HEK293 (cell line): ENCODE measurements around the gene PITRM1.

ENCODE experiments used
- CTCF ChIA-PET: fragments of 350-600 bp; formaldehyde crosslinking; extraction: SDS; loops from one replicate; lab custom pipeline; 2021; ENCODE audit warnings: antibody characterized with exemption; lab: Yijun Ruan, JAX
- POLR2A ChIA-PET: fragments of 300-600 bp; formaldehyde crosslinking; extraction: SDS; loops from one replicate; lab custom pipeline; 2020; ENCODE audit warnings: antibody characterized with exemption, inconsistent platforms; lab: Yijun Ruan, JAX
- H3K27ac ChIP-seq: fragments of 200-500 bp; sonication (Bioruptor generic); 2 replicates; pipeline ENCODE4 v1.5.1; 2014; ENCODE audit warnings: low read depth, low read length, control low read depth, inconsistent platforms; ENCODE audit errors: extremely low read depth
- H3K36me3 ChIP-seq, 2 experiments: fragments of 200-500 bp in 1 of 2; sonication (Bioruptor generic) in 1 of 2; 1 replicate in 1 of 2; 2 replicates in 1 of 2; pipeline ENCODE4 v1.5.1; 2014 to 2017; ENCODE audit warnings: inconsistent platforms in 2 of 2, low read length in 2 of 2; ENCODE audit not compliant: control insufficient read depth in 2 of 2, insufficient read depth in 1 of 2
- H3K4me1 ChIP-seq: fragments of 200-500 bp; sonication (Bioruptor generic); 2 replicates; pipeline ENCODE4 v1.5.1; 2014; ENCODE audit warnings: mild to moderate bottlenecking, low read length, inconsistent platforms; ENCODE audit not compliant: control insufficient read depth, insufficient read depth
- H3K4me3 ChIP-seq: 2 replicates; pipeline ENCODE4 v1.5.1; 2011; ENCODE audit warnings: low read depth, mild to moderate bottlenecking, control low read depth, low read length, moderate library complexity
- H3K9me3 ChIP-seq: fragments of 200-500 bp; sonication (Bioruptor generic); 2 replicates; pipeline ENCODE4 v1.5.1; 2014; ENCODE audit warnings: low read depth, low read length, inconsistent platforms; ENCODE audit not compliant: control insufficient read depth, insufficient read depth
- BCL11A ChIP-seq: fragments of 450-650 bp; formaldehyde crosslinking; IDR thresholded peaks from 2 replicates; pipeline ENCODE4 v1.5.1; 2016; ENCODE audit warnings: low read depth, missing biosample characterization, missing genetic modification characterization
- GLI2 ChIP-seq: fragments of 450-650 bp; formaldehyde crosslinking; IDR thresholded peaks from 2 replicates; pipeline ENCODE4; 2017; ENCODE audit warnings: missing biosample characterization, missing genetic modification characterization, low read depth, borderline replicate concordance
- HOXD13 ChIP-seq: sonication (generic); formaldehyde crosslinking; IDR thresholded peaks from 2 replicates; pipeline ENCODE4 v1.8.0; 2022; ENCODE audit warnings: missing genetic modification reagents, borderline replicate concordance
- PATZ1 ChIP-seq: fragments of 450-650 bp; formaldehyde crosslinking; IDR thresholded peaks from 2 replicates; pipeline ENCODE4 v1.5.1; 2016; ENCODE audit warnings: missing biosample characterization, missing genetic modification characterization
- ZBTB20 ChIP-seq: fragments of 450-650 bp; formaldehyde crosslinking; IDR thresholded peaks from 2 replicates; pipeline ENCODE4 v1.5.1; 2016; ENCODE audit warnings: missing biosample characterization, missing genetic modification characterization
- ZNF169 ChIP-seq: fragments of 450-650 bp; formaldehyde crosslinking; IDR thresholded peaks from 2 replicates; pipeline ENCODE4 v1.5.1; 2016; ENCODE audit warnings: missing biosample characterization, missing genetic modification characterization
- ZNF274 ChIP-seq, 2 experiments: fragments of 200-500 bp in 1 of 2; fragments of 450-650 bp in 1 of 2; sonication (Bioruptor generic) in 1 of 2; formaldehyde crosslinking in 1 of 2; IDR thresholded peaks; 2 replicates each; pipeline versions ENCODE4 v1.5.1 to v1.6.1; 2014 to 2016; ENCODE audit warnings: borderline replicate concordance in 1 of 2, inconsistent platforms in 1 of 2, low read length in 1 of 2, missing biosample characterization in 1 of 2, missing genetic modification characterization in 1 of 2
- ZNF311 ChIP-seq: fragments of 450-650 bp; formaldehyde crosslinking; IDR thresholded peaks from 2 replicates; pipeline ENCODE4 v1.5.1; 2017; ENCODE audit warnings: missing biosample characterization, missing genetic modification characterization, borderline replicate concordance
- ZNF350 ChIP-seq: fragments of 450-650 bp; formaldehyde crosslinking; IDR thresholded peaks from 2 replicates; pipeline ENCODE4 v1.5.0; 2017; ENCODE audit warnings: missing biosample characterization, mild to moderate bottlenecking, missing genetic modification characterization
- ZNF398 ChIP-seq: fragments of 450-650 bp; formaldehyde crosslinking; IDR thresholded peaks from 2 replicates; pipeline ENCODE4 v1.5.1; 2017; ENCODE audit warnings: missing biosample characterization, missing genetic modification characterization
- ZNF426 ChIP-seq: fragments of 450-650 bp; formaldehyde crosslinking; IDR thresholded peaks from 2 replicates; pipeline ENCODE4 v1.5.1; 2017; ENCODE audit warnings: missing biosample characterization, missing genetic modification characterization, mild to moderate bottlenecking, inconsistent platforms, moderate library complexity
- ZNF529 ChIP-seq: fragments of 450-650 bp; formaldehyde crosslinking; IDR thresholded peaks from 2 replicates; pipeline ENCODE4 v1.5.1; 2017; ENCODE audit warnings: missing genetic modification characterization, missing biosample characterization; ENCODE audit not compliant: insufficient replicate concordance
- ZNF548 ChIP-seq: fragments of 450-650 bp; formaldehyde crosslinking; IDR thresholded peaks from 2 replicates; pipeline ENCODE4 v1.5.1; 2016; ENCODE audit warnings: missing biosample characterization, missing genetic modification characterization
- ZNF558 ChIP-seq: fragments of 450-650 bp; formaldehyde crosslinking; IDR thresholded peaks from 2 replicates; pipeline ENCODE4 v1.5.1; 2016; ENCODE audit warnings: missing biosample characterization, missing genetic modification characterization
- ZNF664 ChIP-seq: fragments of 450-650 bp; formaldehyde crosslinking; IDR thresholded peaks from 2 replicates; pipeline ENCODE4 v1.5.1; 2016; ENCODE audit warnings: missing biosample characterization, missing genetic modification characterization
- ZNF830 ChIP-seq: fragments of 450-650 bp; IDR thresholded peaks from 2 replicates; pipeline ENCODE4 v1.5.0; 2018; ENCODE audit warnings: missing biosample characterization, missing genetic modification characterization, low read depth, mild to moderate bottlenecking, moderate library complexity
- ZSCAN16 ChIP-seq: fragments of 450-650 bp; formaldehyde crosslinking; IDR thresholded peaks from 2 replicates; pipeline ENCODE4 v1.5.1; 2016; ENCODE audit warnings: missing biosample characterization, missing genetic modification characterization
- TF ChIP-seq, protein P1 (sequence below): fragments of 450-650 bp; formaldehyde crosslinking; IDR thresholded peaks from 2 replicates; pipeline ENCODE4 v1.5.1; 2017; ENCODE audit warnings: missing biosample characterization, missing genetic modification characterization
- TF ChIP-seq, protein P2 (sequence below): IDR thresholded peaks from 2 replicates; pipeline ENCODE4 v1.6.1; 2011; ENCODE audit warnings: mild to moderate bottlenecking, low read depth, low read length, borderline replicate concordance
- TF ChIP-seq, protein P3 (sequence below): fragments of 450-650 bp; formaldehyde crosslinking; IDR thresholded peaks from 2 replicates; pipeline ENCODE4 v1.5.1; 2016; ENCODE audit warnings: missing biosample characterization, missing genetic modification characterization
- TF ChIP-seq, protein P4 (sequence below): fragments of 450-650 bp; formaldehyde crosslinking; IDR thresholded peaks from 2 replicates; pipeline ENCODE4 v1.5.1; 2016; ENCODE audit warnings: missing biosample characterization, missing genetic modification characterization

PITRM1 gene

DNA sequence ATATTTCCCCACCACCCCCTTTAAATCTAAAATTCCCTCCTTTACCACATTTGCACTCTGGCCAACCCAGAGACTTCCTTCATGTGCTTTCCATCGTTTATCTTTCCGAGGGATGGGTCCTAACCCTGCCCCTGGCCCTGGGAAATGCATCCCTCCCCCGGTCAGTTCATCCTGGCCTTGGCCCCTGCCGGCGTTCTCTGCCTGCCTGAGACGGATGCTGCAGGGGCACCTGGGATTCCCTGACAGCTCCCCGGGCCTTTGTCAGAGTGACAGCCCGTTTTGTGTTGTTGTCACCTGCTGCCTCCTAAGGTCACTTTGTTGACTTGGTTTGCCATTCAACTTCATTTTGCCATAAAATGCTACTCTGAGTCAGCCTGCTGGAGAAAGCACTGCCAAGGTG, 34.8 kb upstream of the PITRM1 start (continued):
- TF ChIP-seq, protein P1, sequence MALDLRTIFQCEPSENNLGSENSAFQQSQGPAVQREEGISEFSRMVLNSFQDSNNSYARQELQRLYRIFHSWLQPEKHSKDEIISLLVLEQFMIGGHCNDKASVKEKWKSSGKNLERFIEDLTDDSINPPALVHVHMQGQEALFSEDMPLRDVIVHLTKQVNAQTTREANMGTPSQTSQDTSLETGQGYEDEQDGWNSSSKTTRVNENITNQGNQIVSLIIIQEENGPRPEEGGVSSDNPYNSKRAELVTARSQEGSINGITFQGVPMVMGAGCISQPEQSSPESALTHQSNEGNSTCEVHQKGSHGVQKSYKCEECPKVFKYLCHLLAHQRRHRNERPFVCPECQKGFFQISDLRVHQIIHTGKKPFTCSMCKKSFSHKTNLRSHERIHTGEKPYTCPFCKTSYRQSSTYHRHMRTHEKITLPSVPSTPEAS (tag by site-specific recombination), result no peak
- TF ChIP-seq ZNF274 (IDR thresholded peaks at IDR 0.05; ENCODE audit: low read length) (no peak), ZNF274 (tag by site-specific recombination; IDR thresholded peaks at IDR 0.05; ENCODE audit: borderline replicate concordance) (no peak), ZNF548 (tag by site-specific recombination) (no peak)

GRCh38 chr10:3206511-3207157, 34.1 kb upstream of the PITRM1 start:
- H3K9me3 ChIP-seq, result no peaks in the 10 kb centered on the region
- H3K36me3 ChIP-seq, result no peaks in the 10 kb centered on the region
- CTCF ChIA-PET, result interaction anchor here (1.0 kb wide), 1 partner anchor 9 kb away, joined by 6 read pairs; no protein-coding TSS in a partner anchor
- H3K4me1 ChIP-seq, result no peaks in the 10 kb centered on the region
- H3K27ac ChIP-seq, result no peak overlapping the region
- H3K4me3 ChIP-seq, result no peak overlapping the region
- TF ChIP-seq ZNF426 (tag by site-specific recombination) (no peak), HOXD13 (CRISPR knock-in tag) (no peak), ZNF830 (no peak)
- TF ChIP-seq, protein P2, sequence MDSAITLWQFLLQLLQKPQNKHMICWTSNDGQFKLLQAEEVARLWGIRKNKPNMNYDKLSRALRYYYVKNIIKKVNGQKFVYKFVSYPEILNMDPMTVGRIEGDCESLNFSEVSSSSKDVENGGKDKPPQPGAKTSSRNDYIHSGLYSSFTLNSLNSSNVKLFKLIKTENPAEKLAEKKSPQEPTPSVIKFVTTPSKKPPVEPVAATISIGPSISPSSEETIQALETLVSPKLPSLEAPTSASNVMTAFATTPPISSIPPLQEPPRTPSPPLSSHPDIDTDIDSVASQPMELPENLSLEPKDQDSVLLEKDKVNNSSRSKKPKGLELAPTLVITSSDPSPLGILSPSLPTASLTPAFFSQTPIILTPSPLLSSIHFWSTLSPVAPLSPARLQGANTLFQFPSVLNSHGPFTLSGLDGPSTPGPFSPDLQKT, result no peak
- POLR2A ChIA-PET, result no interaction called here

DNA sequence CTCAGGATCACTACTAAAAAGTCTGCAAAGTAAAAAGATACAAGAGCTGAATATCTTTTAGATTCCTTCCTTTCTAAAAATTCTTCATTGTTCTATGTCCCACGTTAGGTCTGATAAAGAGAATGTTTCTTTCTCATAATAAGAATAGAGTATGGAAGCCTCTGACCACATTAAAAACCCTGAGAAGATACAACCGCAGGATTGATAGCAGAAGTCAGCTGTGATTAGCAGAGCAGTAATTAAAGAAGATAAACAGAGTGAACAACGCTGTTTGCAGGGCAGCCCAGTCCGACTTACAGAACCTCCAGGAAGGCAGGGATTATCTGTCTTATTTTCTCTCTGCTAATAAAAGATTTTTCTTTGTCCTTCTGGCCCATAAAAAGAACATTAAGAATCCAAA, 31.4 kb upstream of the PITRM1 start:
- Histone ChIP-seq H3K27ac (no peak overlapping the region), H3K36me3 (no peaks in the 10 kb centered on the region), H3K9me3 (no peaks in the 10 kb centered on the region), H3K4me3 (no peak overlapping the region), H3K4me1 (no peaks in the 10 kb centered on the region)
- ChIA-PET POLR2A (no interaction called here), CTCF (interaction anchor here (0.7 kb wide), 1 partner anchor 208 kb away, joined by 5 read pairs; no protein-coding TSS in a partner anchor)
- TF ChIP-seq ZNF350 (no peak), ZNF169 (tag by site-specific recombination) (no peak), ZBTB20 (tag by site-specific recombination) (no peak), ZNF529 (tag by site-specific recombination) (no peak), BCL11A (tag by site-specific recombination) (no peak), PATZ1 (tag by site-specific recombination) (no peak), ZNF664 (tag by site-specific recombination) (no peak), ZNF311 (tag by site-specific recombination) (no peak), ZSCAN16 (no peak), GLI2 (tag by site-specific recombination) (no peak), ZNF558 (no peak), ZNF398 (tag by site-specific recombination) (no peak)
- TF ChIP-seq, protein P3, sequence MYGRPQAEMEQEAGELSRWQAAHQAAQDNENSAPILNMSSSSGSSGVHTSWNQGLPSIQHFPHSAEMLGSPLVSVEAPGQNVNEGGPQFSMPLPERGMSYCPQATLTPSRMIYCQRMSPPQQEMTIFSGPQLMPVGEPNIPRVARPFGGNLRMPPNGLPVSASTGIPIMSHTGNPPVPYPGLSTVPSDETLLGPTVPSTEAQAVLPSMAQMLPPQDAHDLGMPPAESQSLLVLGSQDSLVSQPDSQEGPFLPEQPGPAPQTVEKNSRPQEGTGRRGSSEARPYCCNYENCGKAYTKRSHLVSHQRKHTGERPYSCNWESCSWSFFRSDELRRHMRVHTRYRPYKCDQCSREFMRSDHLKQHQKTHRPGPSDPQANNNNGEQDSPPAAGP (tag by site-specific recombination), result no peak
- TF ChIP-seq, protein P2, result no peak
- TF ChIP-seq, protein P4, sequence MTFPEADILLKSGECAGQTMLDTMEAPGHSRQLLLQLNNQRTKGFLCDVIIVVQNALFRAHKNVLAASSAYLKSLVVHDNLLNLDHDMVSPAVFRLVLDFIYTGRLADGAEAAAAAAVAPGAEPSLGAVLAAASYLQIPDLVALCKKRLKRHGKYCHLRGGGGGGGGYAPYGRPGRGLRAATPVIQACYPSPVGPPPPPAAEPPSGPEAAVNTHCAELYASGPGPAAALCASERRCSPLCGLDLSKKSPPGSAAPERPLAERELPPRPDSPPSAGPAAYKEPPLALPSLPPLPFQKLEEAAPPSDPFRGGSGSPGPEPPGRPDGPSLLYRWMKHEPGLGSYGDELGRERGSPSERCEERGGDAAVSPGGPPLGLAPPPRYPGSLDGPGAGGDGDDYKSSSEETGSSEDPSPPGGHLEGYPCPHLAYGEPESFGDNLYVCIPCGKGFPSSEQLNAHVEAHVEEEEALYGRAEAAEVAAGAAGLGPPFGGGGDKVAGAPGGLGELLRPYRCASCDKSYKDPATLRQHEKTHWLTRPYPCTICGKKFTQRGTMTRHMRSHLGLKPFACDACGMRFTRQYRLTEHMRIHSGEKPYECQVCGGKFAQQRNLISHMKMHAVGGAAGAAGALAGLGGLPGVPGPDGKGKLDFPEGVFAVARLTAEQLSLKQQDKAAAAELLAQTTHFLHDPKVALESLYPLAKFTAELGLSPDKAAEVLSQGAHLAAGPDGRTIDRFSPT (tag by site-specific recombination), result no peak
